HFFc6 (cell line): ENCODE measurements around the gene PIGN. TPM values are rescaled to one million over a fixed set of nuclear protein-coding genes. Genes with fewer than 3 reads are reported as not detected.

ENCODE experiments used
- DNase-seq: peaks from one replicate; pipeline ENCODE4 v3.0.0-alpha.2; 2018
- H3K27ac Mint-ChIP-seq: 2 replicates; pipeline ENCODE4 v1.8.0; 2020; ENCODE audit warnings: mild to moderate bottlenecking, mixed read lengths
- H3K27me3 Mint-ChIP-seq: 2 replicates; pipeline ENCODE4 v1.8.0; 2021; ENCODE audit warnings: mild to moderate bottlenecking, moderate library complexity, mixed read lengths; ENCODE audit not compliant: insufficient read depth
- H3K36me3 Mint-ChIP-seq: 2 replicates; pipeline ENCODE4 v1.8.0; 2021; ENCODE audit warnings: low read depth, mixed read lengths
- H3K4me1 Mint-ChIP-seq: 2 replicates; pipeline ENCODE4 v1.8.0; 2020; ENCODE audit warnings: low read depth, mixed read lengths
- H3K4me3 Mint-ChIP-seq: 2 replicates; pipeline ENCODE4 v1.8.0; 2020; ENCODE audit warnings: mild to moderate bottlenecking, moderate library complexity, mixed read lengths
- H3K9me3 Mint-ChIP-seq: 2 replicates; pipeline ENCODE4 v1.8.0; 2020; ENCODE audit warnings: mild to moderate bottlenecking, mixed read lengths
- CTCF ChIP-seq: fragments of 200-600 bp; sonication (generic); IDR thresholded peaks from 2 replicates; pipeline ENCODE4 v1.5.0; 2021; ENCODE audit warnings: antibody characterized with exemption, mild to moderate bottlenecking
- total RNA-seq, 6 experiments: library from RNA; stranded (reverse); fragmentation: NEBNext Ultra II Directional; extraction: Animal tissue kit (Norgen Biotek cat#: 25700); gene quantifications; 2 replicates in 1 of 6; 3 replicates in 5 of 6; pipeline ENCODE4 v1.2.3, GENCODE V29; 2021

Gene PIGN
- total RNA-seq, 6 experiments from 2014 or later, result 21.0 to 25.9 (median 24.7) TPM

GRCh38 chr18:62165583-62165982 is 21.3 kb downstream of the PIGN start:
- no peak overlapping the region for H3K27ac Mint-ChIP-seq
- H3K9me3 Mint-ChIP-seq, result no peaks in the 10 kb centered on the region
- H3K4me1 Mint-ChIP-seq, result peaks cover 8% of the 10 kb centered on the region
- no peaks in the 10 kb centered on the region; the same call in 1 of the 2 replicates for H3K27me3 Mint-ChIP-seq
- H3K4me3 Mint-ChIP-seq, result no peak overlapping the region
- no peaks in the 10 kb centered on the region for H3K36me3 Mint-ChIP-seq
- no peak for DNase-seq
- no peak for TF ChIP-seq CTCF

- Mint-ChIP-seq H3K4me3 (no peak overlapping the region), H3K36me3 (no peaks in the 10 kb centered on the region), H3K9me3 (no peaks in the 10 kb centered on the region), H3K4me1 (peaks cover 8% of the 10 kb centered on the region), H3K27me3 (no peaks in the 10 kb centered on the region; the same call in 1 of the 2 replicates), H3K27ac (no peak overlapping the region)
- no peak for TF ChIP-seq CTCF
- no peak for DNase-seq
These were observed 21.9 kb downstream of the PIGN start for GRCh38 chr18:62164855-62165487.

GRCh38 chr18:62164310-62164709 is 22.5 kb downstream of the PIGN start:
- no peak for DNase-seq
- Mint-ChIP-seq H3K4me1 (peaks cover 8% of the 10 kb centered on the region), H3K27ac (no peak overlapping the region), H3K36me3 (0 out of 2 replicates have a peak, but pooled peaks cover 4% of the 10 kb centered on the region), H3K4me3 (no peak overlapping the region), H3K27me3 (no peaks in the 10 kb centered on the region; the same call in 1 of the 2 replicates), H3K9me3 (no peaks in the 10 kb centered on the region)
- no peak for TF ChIP-seq CTCF

GRCh38 chr18:62157843-62158242 is 29.0 kb downstream of the PIGN start:
- no peak for TF ChIP-seq CTCF
- Mint-ChIP-seq H3K27ac (no peak overlapping the region), H3K4me1 (no peaks in the 10 kb centered on the region), H3K9me3 (no peaks in the 10 kb centered on the region), H3K4me3 (no peak overlapping the region), H3K36me3 (0 out of 2 replicates have a peak, but pooled peaks cover 6% of the 10 kb centered on the region), H3K27me3 (no peaks in the 10 kb centered on the region)
- no peak for DNase-seq

- Mint-ChIP-seq H3K36me3 (no peaks in the 10 kb centered on the region), H3K4me3 (no peak overlapping the region), H3K9me3 (no peaks in the 10 kb centered on the region), H3K27me3 (no peaks in the 10 kb centered on the region), H3K27ac (no peak overlapping the region), H3K4me1 (no peaks in the 10 kb centered on the region)
- DNase-seq, result no peak
- no peak for TF ChIP-seq CTCF
These were observed 34.0 kb downstream of the PIGN start for GRCh38 chr18:62152844-62153243.
